GM18907 (cell line): ENCODE data around the gene BOD1L1.

ENCODE experiments used
- ATAC-seq: cut with Tn5 transposase; IDR thresholded peaks from one replicate; pipeline ENCODE4 v1.9.1; 2021; ENCODE audit warnings: mild to moderate bottlenecking, moderate library complexity; ENCODE audit not compliant: unreplicated experiment

The BOD1L1 gene

DNA sequence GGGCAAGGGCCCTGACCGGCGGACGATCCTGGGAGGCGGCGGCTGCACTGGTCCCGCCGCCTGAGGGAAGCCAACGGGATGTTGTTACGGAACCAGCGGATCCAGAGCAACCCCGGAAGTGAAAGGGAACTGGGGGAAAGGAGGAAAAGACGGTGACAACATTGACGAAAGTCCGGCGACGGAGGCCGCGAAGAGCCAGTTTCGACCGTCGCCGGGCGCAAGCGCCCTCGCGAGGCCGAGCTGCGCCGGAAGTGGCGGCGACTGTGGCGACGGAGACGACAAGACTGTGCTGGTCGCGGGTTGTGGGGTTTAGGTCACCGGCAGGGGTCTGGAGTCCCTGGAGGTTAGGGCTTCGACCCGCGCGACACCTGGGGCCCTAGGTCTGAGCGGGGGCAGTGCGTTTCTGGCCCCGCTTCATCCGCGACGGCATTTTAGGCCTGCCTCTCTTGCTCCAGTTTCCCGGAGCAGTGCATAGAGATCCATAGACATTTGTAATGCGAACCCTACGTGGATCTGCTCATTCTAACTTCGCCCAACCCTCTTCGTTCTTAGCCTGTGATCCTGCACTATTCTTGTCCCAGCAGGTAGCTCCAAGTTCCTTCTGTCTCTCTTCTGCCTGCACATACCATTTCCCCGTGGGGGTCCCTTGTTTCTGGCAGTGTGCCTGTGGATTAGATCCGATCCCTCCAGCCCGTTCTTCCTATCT is at the start of gene BOD1L1:
Gene BOD1L1 (minus strand): TSS at position 120 of the 706 bp plus-strand sequence. CDS start 138 bp downstream, outside the sequence.
- ATAC-seq = peak; percentile 95

- peak; percentile 62 for ATAC-seq
Measured at GRCh38 chr4:13674971-13675370, 47.4 kb upstream of the BOD1L1 start.

- no peak for ATAC-seq
Measured at GRCh38 chr4:13673167-13673566, 45.6 kb upstream of the BOD1L1 start.

GRCh38 chr4:13670456-13671160 is 43.1 kb upstream of the BOD1L1 start:
- ATAC-seq = no peak

DNA sequence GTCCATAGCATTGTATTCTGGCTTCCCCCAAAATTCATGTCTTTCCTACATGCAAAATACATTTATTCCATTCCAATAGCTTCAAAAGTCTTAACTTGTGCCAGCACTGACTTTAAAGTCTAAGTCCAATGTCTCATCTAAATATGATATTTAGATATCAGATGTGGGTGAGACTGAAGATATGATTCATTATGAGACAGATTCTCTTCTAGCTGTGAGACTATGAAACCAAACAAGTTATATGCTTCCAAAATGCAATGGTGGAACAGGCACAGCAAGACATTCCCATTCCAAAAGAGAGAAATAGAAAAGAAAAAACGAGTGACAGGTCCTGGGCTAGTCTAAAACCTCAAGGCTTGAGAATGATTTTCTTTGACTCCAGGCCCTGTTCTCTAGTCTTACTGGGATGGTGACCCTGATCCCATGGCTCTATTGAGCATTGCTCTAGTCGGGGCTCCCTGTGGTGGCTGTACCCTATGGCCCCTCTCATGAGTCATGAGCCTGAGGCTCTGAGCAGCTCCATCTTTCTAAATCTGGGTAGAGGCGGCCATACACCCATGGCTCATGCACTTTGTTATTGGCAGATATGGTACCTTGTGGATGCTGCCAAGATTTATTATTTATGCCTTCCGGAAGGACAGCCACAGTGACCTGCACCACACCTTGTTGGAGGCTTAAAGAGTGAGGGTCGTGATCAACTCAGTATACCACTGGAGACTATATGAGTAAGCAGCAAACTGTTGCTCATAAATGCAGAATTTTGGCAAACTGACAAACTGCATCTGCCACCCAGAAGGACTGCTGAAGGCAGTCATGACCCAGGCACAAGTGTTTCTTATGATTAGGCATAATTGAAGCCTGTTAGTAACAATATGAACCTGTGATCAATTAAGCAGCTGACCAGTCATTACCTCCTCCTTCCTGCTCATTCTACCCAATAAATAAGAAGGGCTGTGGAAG is 38.5 kb upstream of the BOD1L1 start:
- no peak for ATAC-seq

DNA sequence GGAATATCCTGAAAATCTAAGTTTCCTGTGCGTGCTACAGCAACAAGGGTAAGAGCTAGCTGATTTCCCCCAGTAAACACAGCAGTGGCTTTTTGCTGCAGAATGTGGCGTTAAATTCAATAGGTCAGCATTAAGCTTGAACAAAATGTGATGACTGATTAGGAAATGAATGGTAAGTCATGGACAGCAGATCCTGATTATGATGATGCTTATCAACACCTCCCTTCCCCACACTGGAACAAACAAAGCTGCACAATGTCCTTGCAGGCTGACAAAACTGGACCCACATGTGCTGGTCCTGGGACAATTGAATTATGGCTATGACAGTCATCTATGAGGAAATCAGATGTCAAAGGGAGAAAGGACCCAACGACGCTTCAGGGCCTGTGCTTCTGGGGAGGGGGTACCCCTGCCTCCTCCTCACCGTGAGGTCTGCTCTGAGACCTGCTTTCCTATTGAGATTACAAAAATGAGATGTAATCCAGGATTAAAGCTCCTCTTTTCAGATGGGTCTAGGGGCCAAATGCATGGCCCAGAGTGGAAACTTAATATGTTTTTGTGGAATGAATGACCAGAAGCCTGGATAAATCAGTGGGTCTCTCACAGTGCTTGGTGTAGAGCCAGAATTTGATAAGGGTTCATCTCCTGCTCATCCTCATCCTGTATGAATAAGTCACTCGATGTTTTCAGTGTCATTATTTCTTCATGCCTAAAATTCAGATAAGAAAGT is 32.0 kb upstream of the BOD1L1 start:
- no peak for ATAC-seq

GRCh38 chr4:13656569-13657405 is 29.3 kb upstream of the BOD1L1 start:
- peak; percentile 36 for ATAC-seq

- ATAC-seq = peak; percentile 94
Measured at GRCh38 chr4:13654162-13654797, 26.8 kb upstream of the BOD1L1 start.

- ATAC-seq = no peak
Measured at GRCh38 chr4:13653766-13654161, 26.2 kb upstream of the BOD1L1 start.

DNA sequence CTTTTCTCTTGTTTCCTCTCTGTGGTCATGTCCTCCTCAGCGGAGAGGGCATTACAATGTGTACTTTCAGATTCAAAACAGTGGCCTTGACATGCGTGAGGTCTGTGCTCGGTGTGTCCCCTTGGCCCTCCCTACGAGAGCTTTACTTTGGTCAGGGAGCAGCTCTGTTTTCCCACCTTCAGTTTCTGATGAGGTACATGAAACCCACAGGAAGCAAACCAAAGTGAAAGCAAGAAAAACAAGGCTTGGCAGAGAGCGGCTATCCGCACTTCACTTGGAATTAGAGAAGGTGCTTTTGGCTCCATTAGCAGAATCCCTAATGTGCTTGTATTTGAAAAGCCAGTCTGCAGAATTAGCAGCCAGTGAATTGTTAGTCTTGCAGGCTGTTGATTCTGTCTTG is 19.5 kb upstream of the BOD1L1 start:
- no peak for ATAC-seq

DNA sequence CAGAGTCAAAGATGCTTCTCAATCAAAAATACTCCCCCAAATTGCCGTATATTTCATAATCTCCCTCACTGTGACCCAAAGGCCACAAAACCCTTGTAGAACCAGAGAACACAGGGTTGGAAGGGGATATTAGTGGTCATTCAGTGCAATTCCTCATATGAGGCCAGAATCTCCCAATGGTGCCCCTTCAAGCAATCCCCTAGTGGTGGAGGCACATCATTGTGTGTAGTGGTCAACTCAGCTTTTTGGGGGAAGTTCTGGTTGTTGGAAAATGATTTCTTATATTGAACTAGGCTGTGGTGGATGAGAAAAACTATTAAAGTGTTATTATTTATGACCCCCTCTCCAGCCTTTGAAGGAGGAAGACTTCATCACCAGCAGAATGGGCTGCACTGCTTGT is 17.6 kb upstream of the BOD1L1 start:
- ATAC-seq = no peak

DNA sequence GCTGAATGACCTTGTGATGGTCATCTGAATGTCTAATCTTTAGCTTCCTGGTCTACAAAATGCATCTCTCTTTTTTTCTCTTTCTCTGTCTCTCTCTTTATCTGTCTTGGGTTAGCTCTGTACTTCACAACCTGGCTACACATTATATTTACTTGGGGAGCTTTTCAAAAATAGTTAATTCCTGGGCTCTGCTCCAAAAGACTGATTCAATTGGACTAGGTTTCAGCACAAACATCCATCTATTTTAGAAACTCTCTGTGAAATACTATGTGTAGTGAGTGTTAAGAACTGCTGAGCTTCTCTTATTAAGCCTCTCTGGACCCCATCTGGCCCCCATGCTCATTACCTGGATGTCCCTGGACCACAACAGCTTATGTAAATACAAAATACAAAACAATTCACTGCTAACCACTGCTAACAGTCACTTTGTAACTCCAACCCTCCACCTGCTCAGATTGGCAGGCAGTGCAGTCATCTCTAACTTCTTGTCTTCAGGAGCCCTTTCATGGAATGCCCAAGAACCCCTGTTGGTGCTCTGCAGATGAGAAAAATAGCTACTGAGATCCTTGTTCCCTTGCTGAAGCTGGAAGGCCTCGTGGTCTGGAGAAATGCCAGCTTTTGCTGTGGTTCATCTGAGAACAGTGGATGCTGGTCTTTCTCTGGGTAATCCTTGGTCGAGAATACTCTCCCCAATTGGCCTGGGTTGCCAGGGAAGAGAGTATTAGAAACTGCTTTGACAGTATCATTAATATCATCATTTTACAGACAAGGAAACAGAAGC is 14.8 kb upstream of the BOD1L1 start:
- ATAC-seq = no peak

GRCh38 chr4:13641084-13641483 is 13.6 kb upstream of the BOD1L1 start:
- ATAC-seq = no peak

DNA sequence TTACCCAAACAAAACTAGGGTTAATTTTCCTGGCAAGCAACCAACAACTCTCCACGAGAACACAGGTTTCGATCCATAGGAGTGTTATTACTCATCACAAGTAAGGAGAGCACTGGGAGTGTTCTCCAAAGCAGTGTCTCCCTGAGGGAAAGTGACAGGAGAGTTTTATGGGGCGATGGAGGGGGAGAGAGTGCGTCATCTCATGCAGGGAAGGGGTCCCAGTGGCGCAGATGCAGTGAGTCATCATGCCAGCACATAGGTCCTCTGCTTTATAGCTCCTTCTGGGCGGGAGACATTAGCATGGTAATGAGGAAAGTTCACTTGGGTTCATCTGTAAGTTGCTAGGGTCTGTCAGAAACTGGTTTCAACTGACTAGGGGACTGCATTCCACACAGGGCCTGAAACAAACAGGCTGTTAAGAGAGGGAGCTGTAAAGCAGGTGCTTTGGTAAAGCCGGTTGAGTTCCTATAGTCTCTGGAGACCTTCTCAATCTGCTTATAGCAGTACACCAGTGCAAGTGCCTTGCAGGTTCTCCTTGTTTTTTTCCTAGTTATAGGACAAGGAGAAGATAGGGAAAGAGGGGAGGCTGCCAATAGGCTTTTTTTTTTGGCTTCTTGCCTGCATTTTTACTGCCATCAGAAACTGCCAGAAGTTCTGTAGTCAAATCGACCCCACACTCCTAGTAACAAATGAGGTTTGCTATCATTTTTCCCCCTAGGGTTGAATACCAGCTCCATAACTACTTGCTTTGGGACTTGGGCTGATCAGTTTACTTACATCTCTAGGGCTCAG is 12.8 kb upstream of the BOD1L1 start:
- no peak for ATAC-seq

DNA sequence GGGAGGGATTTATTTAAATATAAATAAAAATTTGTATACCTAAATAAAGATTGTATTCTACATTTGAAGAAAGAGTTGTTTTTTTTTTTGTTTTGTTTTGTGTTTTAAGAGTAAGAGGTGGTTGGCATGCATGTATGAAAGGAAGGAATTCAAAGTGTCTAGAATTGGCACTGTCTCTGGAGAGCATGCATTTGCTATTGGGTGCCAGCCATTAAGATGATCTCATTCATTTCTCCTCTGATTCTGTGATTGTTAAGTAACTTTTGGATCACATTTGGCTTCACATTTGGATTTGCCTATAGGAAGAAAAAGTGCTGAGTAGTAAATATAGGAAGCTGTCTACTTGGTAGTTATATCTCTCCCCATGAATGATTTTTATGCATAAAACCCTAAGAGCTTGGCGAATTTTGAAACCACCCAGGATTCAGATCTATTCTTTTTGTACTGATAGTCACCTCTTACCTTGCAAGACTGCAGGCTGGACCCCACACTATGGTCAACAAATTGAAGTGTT is 7.8 kb upstream of the BOD1L1 start:
- no peak for ATAC-seq

- ATAC-seq = no peak
Measured at GRCh38 chr4:13633671-13634070, 6.1 kb upstream of the BOD1L1 start.

DNA sequence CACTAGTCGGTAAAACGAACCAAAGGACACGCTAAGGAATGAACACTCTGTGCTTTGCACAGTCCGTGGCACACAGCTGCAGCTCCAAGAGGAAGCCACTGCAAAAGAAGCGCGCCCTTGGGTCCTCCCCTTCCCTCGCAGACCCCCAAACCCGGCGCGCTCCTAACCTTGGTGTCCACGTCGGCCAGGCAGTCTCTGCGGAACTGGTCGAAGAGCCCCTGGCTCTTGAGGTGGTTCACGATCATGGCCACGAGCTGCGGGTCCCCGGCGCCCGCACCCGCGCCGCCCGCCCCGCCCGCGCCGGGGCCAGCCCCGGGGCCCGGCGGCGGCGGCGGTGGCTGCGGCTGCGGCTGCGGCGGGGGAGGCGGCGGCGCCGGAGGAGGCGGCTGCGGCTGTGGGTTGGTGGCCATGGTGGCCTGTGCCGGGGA is 333 bp downstream of the BOD1L1 start:
- ATAC-seq = no peak
